HG03280 (cell line): Measurements from ENCODE around the gene HOMER3.
"Not testable (repeated sequence)": the region's sequence is repeated elsewhere in the genome, so short reads cannot be mapped to it uniquely, and the experiment has no call there.

Experiments used
- ATAC-seq: cut with Tn5 transposase; IDR thresholded peaks from one replicate; pipeline ENCODE4 v1.9.1; 2021; ENCODE audit warnings: mild to moderate bottlenecking, moderate library complexity; ENCODE audit not compliant: unreplicated experiment

The HOMER3 gene

GRCh38 chr19:18928018-18928805, 12.8 kb downstream of the HOMER3 start:
- no peak for ATAC-seq

- ATAC-seq = no peak
These were observed 16.3 kb downstream of the HOMER3 start for GRCh38 chr19:18924684-18925213.

- no peak for ATAC-seq
These were observed 18.6 kb downstream of the HOMER3 start for GRCh38 chr19:18922228-18922985.

- no peak for ATAC-seq
These were observed 19.4 kb downstream of the HOMER3 start for GRCh38 chr19:18921593-18921992.

- no peak for ATAC-seq
These were observed 20.6 kb downstream of the HOMER3 start for GRCh38 chr19:18920400-18920799.

- no peak for ATAC-seq
These were observed 21.2 kb downstream of the HOMER3 start for GRCh38 chr19:18919900-18920214.

GRCh38 chr19:18919086-18919899, 21.7 kb downstream of the HOMER3 start, which contains the start of the genes COPE and DDX49:
COPE (minus strand) TSS chr19:18919387; CDS start chr19:18919348, 39 bp downstream.
DDX49 (plus strand) TSS chr19:18919715; CDS start chr19:18919742, 27 bp downstream.
- ATAC-seq = peak; percentile 94

GRCh38 chr19:18917593-18917992, 23.4 kb downstream of the HOMER3 start:
- not testable (repeated sequence) for ATAC-seq

GRCh38 chr19:18915639-18916038, 25.4 kb downstream of the HOMER3 start:
- no peak for ATAC-seq

GRCh38 chr19:18913466-18913865, 27.6 kb downstream of the HOMER3 start:
- no peak for ATAC-seq

- no peak for ATAC-seq
These were observed 28.1 kb downstream of the HOMER3 start for GRCh38 chr19:18912933-18913332.

- no peak for ATAC-seq
These were observed 30.1 kb downstream of the HOMER3 start for GRCh38 chr19:18910801-18911436.

- ATAC-seq = no peak
These were observed 31.0 kb downstream of the HOMER3 start for GRCh38 chr19:18910010-18910409.

- no peak for ATAC-seq
These were observed 31.9 kb downstream of the HOMER3 start for GRCh38 chr19:18908917-18909619.

GRCh38 chr19:18906605-18907519, 34.2 kb downstream of the HOMER3 start:
- ATAC-seq = no peak

GRCh38 chr19:18905513-18906236, 35.3 kb downstream of the HOMER3 start:
- no peak for ATAC-seq

- no peak for ATAC-seq
These were observed 36.0 kb downstream of the HOMER3 start for GRCh38 chr19:18905058-18905456.

GRCh38 chr19:18904334-18905057, 36.5 kb downstream of the HOMER3 start:
- ATAC-seq = no peak
